ENCODE results near the gene CHMP6. TPM values are rescaled to one million over a fixed set of nuclear protein-coding genes. Genes with fewer than 3 reads are reported as not detected.
"Not testable (repeated sequence)": the region's sequence is repeated elsewhere in the genome, so short reads cannot be mapped to it uniquely, and the experiment has no call there.

The CHMP6 gene
- total RNA-seq, 1 donor from 2014 or later: 30.8 TPM

- intact Hi-C loops (cut with micrococcal nuclease): no loop called here
- Mint-ChIP-seq H3K36me3 (ENCODE audit: low read depth) (peaks cover 8% of the 10 kb centered on the region), H3K9me3 (peaks cover 13% of the 10 kb centered on the region)
These were observed 24.9 kb downstream of the CHMP6 start for GRCh38 chr17:81016575-81016974.

GRCh38 chr17:81017330-81017729 is 25.7 kb downstream of the CHMP6 start:
- not testable (repeated sequence) for DNase-seq
- H3K27ac Mint-ChIP-seq: peak overlapping the region; percentile 95

More at GRCh38 chr17:81016575-81016974, 24.9 kb downstream of the CHMP6 start:
- Mint-ChIP-seq H3K27ac (peak overlapping the region; percentile 29), H3K4me1 (peaks cover 30% of the 10 kb centered on the region), H3K27me3 (no peaks in the 10 kb centered on the region), H3K4me3 (peak overlapping the region; percentile 16)
- no peak for DNase-seq

GRCh38 chr17:81018044-81018802 is 26.6 kb downstream of the CHMP6 start:
- intact Hi-C loops (cut with micrococcal nuclease): no loop called here
- Mint-ChIP-seq H3K27me3 (no peaks in the 10 kb centered on the region), H3K9me3 (peaks cover 8% of the 10 kb centered on the region), H3K4me3 (peak overlapping the region; percentile 72), H3K27ac (peak overlapping the region; percentile 95), H3K4me1 (peaks cover 30% of the 10 kb centered on the region), H3K36me3 (ENCODE audit: low read depth) (peaks cover 6% of the 10 kb centered on the region)
- peak; percentile 86 for DNase-seq

More at GRCh38 chr17:81017330-81017729, 25.7 kb downstream of the CHMP6 start:
- peak overlapping the region; percentile 72 for H3K4me3 Mint-ChIP-seq
- peaks cover 30% of the 10 kb centered on the region for H3K4me1 Mint-ChIP-seq
- intact Hi-C loops (cut with micrococcal nuclease); H3K27me3 Mint-ChIP-seq; H3K9me3 Mint-ChIP-seq; H3K36me3 Mint-ChIP-seq (ENCODE audit: low read depth): not testable (repeated sequence)

GRCh38 chr17:81019563-81020442 is 28.2 kb downstream of the CHMP6 start:
- peak overlapping the region; percentile 67 for H3K27ac Mint-ChIP-seq
- no peak for DNase-seq
- intact Hi-C loops (cut with micrococcal nuclease): loop anchor here (10.0 kb wide), 1 partner anchor 225 kb away; no protein-coding TSS in a partner anchor
- H3K4me3 Mint-ChIP-seq: peak overlapping the region; percentile 72
- H3K9me3 Mint-ChIP-seq: peaks cover 8% of the 10 kb centered on the region
- no peaks in the 10 kb centered on the region for H3K27me3 Mint-ChIP-seq
- peaks cover 33% of the 10 kb centered on the region for H3K4me1 Mint-ChIP-seq
- H3K36me3 Mint-ChIP-seq (ENCODE audit: low read depth): peaks cover 3% of the 10 kb centered on the region

GRCh38 chr17:81020443-81020766 is 28.8 kb downstream of the CHMP6 start:
- H3K9me3 Mint-ChIP-seq: peaks cover 7% of the 10 kb centered on the region
- H3K27me3 Mint-ChIP-seq: peaks cover 2% of the 10 kb centered on the region
- DNase-seq: no peak
- H3K36me3 Mint-ChIP-seq (ENCODE audit: low read depth): peaks cover 3% of the 10 kb centered on the region
- intact Hi-C loops (cut with micrococcal nuclease): loop anchor here (10.0 kb wide), 1 partner anchor 224 kb away; no protein-coding TSS in a partner anchor
- no peak overlapping the region for H3K4me3 Mint-ChIP-seq
- H3K27ac Mint-ChIP-seq: no peak overlapping the region
- H3K4me1 Mint-ChIP-seq: peaks cover 33% of the 10 kb centered on the region

- peaks cover 3% of the 10 kb centered on the region for H3K9me3 Mint-ChIP-seq
- H3K4me1 Mint-ChIP-seq: peaks cover 33% of the 10 kb centered on the region
- H3K27me3 Mint-ChIP-seq: peaks cover 2% of the 10 kb centered on the region
- peaks cover 3% of the 10 kb centered on the region for H3K36me3 Mint-ChIP-seq (ENCODE audit: low read depth)
- intact Hi-C loops (cut with micrococcal nuclease): loop anchor here (10.0 kb wide), 1 partner anchor 224 kb away; no protein-coding TSS in a partner anchor
- no peak for DNase-seq
- H3K27ac Mint-ChIP-seq: no peak overlapping the region
- H3K4me3 Mint-ChIP-seq: no peak overlapping the region
These were observed 29.3 kb downstream of the CHMP6 start for GRCh38 chr17:81020767-81021497.

- Mint-ChIP-seq H3K9me3 (peaks cover 3% of the 10 kb centered on the region), H3K27me3 (peaks cover 7% of the 10 kb centered on the region), H3K27ac (no peak overlapping the region), H3K4me1 (peaks cover 32% of the 10 kb centered on the region), H3K36me3 (ENCODE audit: low read depth) (peaks cover 2% of the 10 kb centered on the region), H3K4me3 (no peak overlapping the region)
- intact Hi-C loops (cut with micrococcal nuclease): loop anchor here (10.0 kb wide), 1 partner anchor 223 kb away; no protein-coding TSS in a partner anchor
- no peak for DNase-seq
These were observed 30.1 kb downstream of the CHMP6 start for GRCh38 chr17:81021531-81022343.

- intact Hi-C loops (cut with micrococcal nuclease): loop anchor here (10.0 kb wide), 1 partner anchor 222 kb away; no protein-coding TSS in a partner anchor
- peaks cover 12% of the 10 kb centered on the region for H3K27me3 Mint-ChIP-seq
- DNase-seq: no peak
- H3K4me1 Mint-ChIP-seq: peaks cover 30% of the 10 kb centered on the region
- no peak overlapping the region for H3K4me3 Mint-ChIP-seq
- no peaks in the 10 kb centered on the region for H3K36me3 Mint-ChIP-seq (ENCODE audit: low read depth)
- H3K27ac Mint-ChIP-seq: no peak overlapping the region
- peaks cover 6% of the 10 kb centered on the region for H3K9me3 Mint-ChIP-seq
These were observed 30.7 kb downstream of the CHMP6 start for GRCh38 chr17:81022344-81022676.

GRCh38 chr17:81025065-81025740 is 33.6 kb downstream of the CHMP6 start:
- DNase-seq: no peak
- intact Hi-C loops (cut with micrococcal nuclease): loop anchor here (10.0 kb wide), 1 partner anchor 220 kb away; no protein-coding TSS in a partner anchor
- H3K36me3 Mint-ChIP-seq (ENCODE audit: low read depth): no peaks in the 10 kb centered on the region
- H3K4me3 Mint-ChIP-seq: no peak overlapping the region
- peaks cover 5% of the 10 kb centered on the region for H3K4me1 Mint-ChIP-seq
- H3K27ac Mint-ChIP-seq: no peak overlapping the region
- H3K27me3 Mint-ChIP-seq: peaks cover 17% of the 10 kb centered on the region
- H3K9me3 Mint-ChIP-seq: peaks cover 6% of the 10 kb centered on the region

GRCh38 chr17:81025741-81026129 is 34.1 kb downstream of the CHMP6 start:
- H3K27ac Mint-ChIP-seq: no peak overlapping the region
- peaks cover 6% of the 10 kb centered on the region for H3K9me3 Mint-ChIP-seq
- peaks cover 5% of the 10 kb centered on the region for H3K4me1 Mint-ChIP-seq
- H3K27me3 Mint-ChIP-seq: peaks cover 17% of the 10 kb centered on the region
- no peaks in the 10 kb centered on the region for H3K36me3 Mint-ChIP-seq (ENCODE audit: low read depth)
- no peak for DNase-seq
- intact Hi-C loops (cut with micrococcal nuclease): loop anchor here (10.0 kb wide), 1 partner anchor 219 kb away; no protein-coding TSS in a partner anchor
- no peak overlapping the region for H3K4me3 Mint-ChIP-seq

GRCh38 chr17:81026266-81027036 is 34.8 kb downstream of the CHMP6 start:
- Mint-ChIP-seq H3K27me3 (peaks cover 18% of the 10 kb centered on the region), H3K9me3 (peaks cover 6% of the 10 kb centered on the region), H3K4me3 (no peak overlapping the region), H3K27ac (no peak overlapping the region), H3K4me1 (peaks cover 5% of the 10 kb centered on the region), H3K36me3 (ENCODE audit: low read depth) (no peaks in the 10 kb centered on the region)
- no peak for DNase-seq
- intact Hi-C loops (cut with micrococcal nuclease): loop anchor here (10.0 kb wide), 1 partner anchor 218 kb away; no protein-coding TSS in a partner anchor

GRCh38 chr17:81027038-81027437 is 35.4 kb downstream of the CHMP6 start:
- no peak overlapping the region for H3K4me3 Mint-ChIP-seq
- DNase-seq: no peak
- peaks cover 5% of the 10 kb centered on the region for H3K4me1 Mint-ChIP-seq
- H3K36me3 Mint-ChIP-seq (ENCODE audit: low read depth): no peaks in the 10 kb centered on the region
- H3K27ac Mint-ChIP-seq: no peak overlapping the region
- intact Hi-C loops (cut with micrococcal nuclease): loop anchor here (10.0 kb wide), 1 partner anchor 218 kb away; no protein-coding TSS in a partner anchor
- H3K9me3 Mint-ChIP-seq: peaks cover 6% of the 10 kb centered on the region
- H3K27me3 Mint-ChIP-seq: peaks cover 18% of the 10 kb centered on the region
